GM23338 (cell line): ENCODE results near the gene FUT1.

Source experiments
- CREB1 ChIP-seq: fragments of 250-450 bp; sonication (Bioruptor Pico); IDR thresholded peaks from 2 replicates; pipeline ENCODE4 v1.5.0; 2020; ENCODE audit warnings: low read depth, mild to moderate bottlenecking, moderate library complexity
- CTCF ChIP-seq, 2 experiments: fragments of 200-600 bp in 1 of 2; sonication (generic) in 1 of 2; conservative IDR thresholded peaks; 2 replicates each; pipeline versions ENCODE4 v1.5.1 to v1.6.1; 2016 to 2017; ENCODE audit warnings: antibody characterized with exemption in 2 of 2, low read depth in 2 of 2, mild to moderate bottlenecking in 2 of 2, moderate library complexity in 1 of 2
- EZH2 ChIP-seq: fragments of 200-600 bp; sonication (generic); IDR thresholded peaks from one replicate; pipeline ENCODE4 v1.8.0; 2017; ENCODE audit warnings: antibody characterized with exemption, mild to moderate bottlenecking, low read depth; ENCODE audit not compliant: unreplicated experiment
- EZH2phosphoT487 ChIP-seq: fragments of 200-600 bp; sonication (generic); IDR thresholded peaks from one replicate; pipeline ENCODE4 v1.8.1; 2018; ENCODE audit warnings: antibody characterized with exemption; ENCODE audit not compliant: unreplicated experiment
- POLR2AphosphoS5 ChIP-seq: IDR thresholded peaks from 2 replicates; pipeline ENCODE4 v1.6.1; 2016; ENCODE audit warnings: antibody characterized with exemption, low read depth
- REST ChIP-seq: IDR thresholded peaks from one replicate; pipeline ENCODE4 v1.6.1; 2018; ENCODE audit warnings: antibody characterized with exemption; ENCODE audit not compliant: unreplicated experiment
- STAT1 ChIP-seq: IDR thresholded peaks from one replicate; pipeline ENCODE4 v1.6.1; 2016; ENCODE audit warnings: antibody characterized with exemption; ENCODE audit not compliant: unreplicated experiment

- TF ChIP-seq CTCF (conservative IDR thresholded peaks at IDR 0.05; ENCODE audit: low read depth in 2 of 2): no peak
- TF ChIP-seq CREB1: no peak
- TF ChIP-seq EZH2: no peak
- TF ChIP-seq EZH2phosphoT487: no peak
- no peak for TF ChIP-seq REST
- no peak for TF ChIP-seq STAT1
- no peak for TF ChIP-seq POLR2AphosphoS5
Measured at GRCh38 chr19:48794291-48794690, 41.9 kb upstream of the FUT1 start.
